NT2/D1 (cell line): ENCODE measurements around the gene CXCL14.

Experiments used
- DNase-seq: peaks from one replicate; pipeline ENCODE4 v3.0.0-alpha.2; 2011; ENCODE audit warnings: low read depth, low spot score
- H3K27me3 ChIP-seq: 2 replicates; pipeline ENCODE4 v1.6.0; 2011; ENCODE audit warnings: mild to moderate bottlenecking; ENCODE audit not compliant: insufficient read length, insufficient read depth
- H3K36me3 ChIP-seq: 2 replicates; pipeline ENCODE4 v1.6.1; 2011; ENCODE audit warnings: mild to moderate bottlenecking, low read length, mixed read lengths; ENCODE audit not compliant: insufficient read depth, insufficient read length
- H3K4me1 ChIP-seq: 2 replicates; pipeline ENCODE4 v1.5.1; 2011; ENCODE audit not compliant: insufficient read depth, insufficient read length
- H3K4me3 ChIP-seq: 2 replicates; pipeline ENCODE4 v1.5.1; 2011; ENCODE audit warnings: low read depth; ENCODE audit not compliant: insufficient read length
- H3K9ac ChIP-seq: 2 replicates; pipeline ENCODE4 v1.6.0; 2011; ENCODE audit warnings: low read depth; ENCODE audit not compliant: insufficient read length
- H3K9me3 ChIP-seq: 2 replicates; pipeline ENCODE4 v1.5.1; 2011; ENCODE audit warnings: mild to moderate bottlenecking, low read length; ENCODE audit not compliant: insufficient read depth
- SUZ12 ChIP-seq: IDR thresholded peaks from 2 replicates; pipeline ENCODE4 v1.6.1; 2011; ENCODE audit not compliant: insufficient read length, insufficient read depth; ENCODE audit errors: extremely low read depth
- YY1 ChIP-seq: IDR thresholded peaks from 2 replicates; pipeline ENCODE4 v1.6.1; 2011; ENCODE audit not compliant: insufficient read length, insufficient read depth
- ZNF274 ChIP-seq: IDR thresholded peaks from 2 replicates; pipeline ENCODE4 v1.6.1; 2011; ENCODE audit warnings: mild to moderate bottlenecking, low read depth, low read length

CXCL14 gene

DNA sequence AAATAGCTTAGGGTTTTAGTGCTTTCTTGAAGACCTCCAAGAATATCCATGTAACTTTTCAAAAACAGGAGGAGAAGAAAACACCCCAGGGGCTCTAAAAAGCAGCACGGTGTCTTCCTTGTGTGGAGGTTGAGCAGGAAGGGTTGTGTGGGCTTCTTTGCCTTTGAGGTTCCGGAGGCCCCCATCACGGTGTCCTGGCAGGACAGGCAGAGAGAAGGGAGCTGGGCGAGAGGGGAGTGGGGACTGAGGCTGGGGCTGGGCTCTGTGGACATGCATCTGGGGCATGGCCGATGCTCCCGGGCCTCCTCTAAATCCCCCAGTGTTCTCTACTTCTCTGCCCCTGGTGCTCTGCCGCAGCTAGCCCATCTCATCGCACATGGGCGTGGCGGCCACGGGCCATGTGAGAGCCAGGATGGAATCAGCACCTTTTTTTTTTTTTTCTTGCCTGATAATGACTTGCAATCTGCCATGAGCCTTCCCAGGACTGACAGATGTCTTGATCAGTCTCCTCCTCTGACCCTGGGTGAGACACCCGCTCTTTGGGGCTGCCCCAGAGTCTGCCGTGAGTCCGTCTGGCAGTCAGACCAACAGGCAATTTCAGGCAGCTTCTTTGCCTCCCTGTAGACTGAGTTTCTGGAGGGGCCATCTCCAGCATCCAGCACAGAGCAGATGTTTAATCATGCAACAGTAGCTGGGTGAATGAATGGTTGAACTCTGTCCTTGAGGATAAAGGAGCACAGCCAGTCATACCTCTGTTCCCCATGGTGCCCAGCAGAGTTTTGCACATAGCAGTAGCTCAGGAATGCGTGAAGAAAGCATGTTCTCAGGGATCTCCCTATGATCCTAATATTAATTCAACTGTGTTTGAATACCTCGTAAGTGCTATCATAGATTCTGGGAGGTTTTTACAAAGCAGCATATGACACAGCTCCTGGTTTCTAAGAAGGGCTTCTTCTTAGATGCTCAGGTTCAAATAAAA lies 12.1 kb downstream of the CXCL14 start:
- H3K9me3 ChIP-seq = no peaks in the 10 kb centered on the region
- DNase-seq = no peak
- no peak overlapping the region for H3K4me3 ChIP-seq
- H3K4me1 ChIP-seq = peaks cover 7% of the 10 kb centered on the region
- peaks cover 6% of the 10 kb centered on the region for H3K36me3 ChIP-seq
- TF ChIP-seq SUZ12 (no peak), YY1 (no peak), ZNF274 (no peak)
- H3K27me3 ChIP-seq = no peaks in the 10 kb centered on the region
- no peak overlapping the region for H3K9ac ChIP-seq

DNA sequence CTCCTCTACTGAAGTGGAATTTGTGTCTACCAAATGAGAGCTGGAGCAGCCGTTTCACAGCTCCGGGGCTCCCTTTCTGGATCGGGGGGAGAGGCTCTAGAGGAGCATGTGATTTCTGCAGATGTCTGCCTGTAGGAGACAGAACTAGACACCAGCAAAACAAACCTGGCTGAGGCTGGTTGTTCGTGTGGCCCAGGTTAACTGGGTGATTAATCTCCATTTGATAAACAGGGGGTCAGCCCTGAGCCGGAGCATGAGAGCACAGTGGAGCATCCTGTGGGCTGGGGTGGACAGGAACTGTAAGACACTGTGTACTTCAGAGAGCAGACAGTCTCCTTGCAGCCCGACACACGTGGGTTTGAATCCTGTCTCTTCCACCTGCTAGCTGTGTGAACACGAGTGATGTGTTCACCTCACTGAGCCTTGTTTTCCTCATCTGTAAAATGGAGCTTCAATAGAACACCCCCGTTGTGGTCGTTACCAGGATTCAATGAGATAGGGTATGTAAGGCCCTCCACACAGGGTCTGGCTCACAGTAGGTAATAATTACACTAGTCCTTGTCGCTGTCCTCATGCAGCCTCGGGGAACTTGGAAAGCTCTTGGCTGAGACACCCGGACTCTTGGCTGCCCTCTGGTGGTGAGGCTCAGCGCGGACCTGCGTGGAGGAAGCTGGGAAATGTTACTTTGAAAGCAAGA lies 12.9 kb downstream of the CXCL14 start:
- Histone ChIP-seq H3K9me3 (no peaks in the 10 kb centered on the region), H3K4me3 (no peak overlapping the region), H3K4me1 (peaks cover 7% of the 10 kb centered on the region), H3K27me3 (no peaks in the 10 kb centered on the region), H3K9ac (no peak overlapping the region), H3K36me3 (peaks cover under 1% of the 10 kb centered on the region)
- DNase-seq = no peak
- TF ChIP-seq ZNF274 = no peak
- no peak for TF ChIP-seq SUZ12
- no peak for TF ChIP-seq YY1

DNA sequence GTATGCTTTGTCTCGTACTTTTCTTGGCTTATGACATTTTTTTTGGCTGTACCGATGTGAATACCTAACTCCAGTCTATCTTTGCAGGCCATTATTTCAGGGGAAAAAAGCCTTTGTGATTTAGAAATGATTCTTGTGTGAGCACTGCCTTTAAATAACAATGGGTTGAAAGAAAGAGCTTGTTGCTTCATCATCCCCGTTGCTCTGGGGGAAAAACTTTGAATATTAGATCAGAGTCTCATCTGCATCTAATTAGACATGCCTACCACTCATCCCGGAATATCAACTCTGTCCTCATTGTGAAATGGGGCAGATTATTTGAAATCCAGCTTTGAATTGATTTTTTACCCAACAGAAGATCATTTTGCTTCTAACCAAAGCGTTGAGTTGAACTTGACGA lies 13.5 kb downstream of the CXCL14 start:
- no peaks in the 10 kb centered on the region for H3K27me3 ChIP-seq
- H3K9me3 ChIP-seq = no peaks in the 10 kb centered on the region
- H3K9ac ChIP-seq = no peak overlapping the region
- peaks cover 7% of the 10 kb centered on the region for H3K4me1 ChIP-seq
- no peak for DNase-seq
- no peak for TF ChIP-seq ZNF274
- no peak for TF ChIP-seq SUZ12
- no peak for TF ChIP-seq YY1
- no peaks in the 10 kb centered on the region for H3K36me3 ChIP-seq
- no peak overlapping the region for H3K4me3 ChIP-seq

DNA sequence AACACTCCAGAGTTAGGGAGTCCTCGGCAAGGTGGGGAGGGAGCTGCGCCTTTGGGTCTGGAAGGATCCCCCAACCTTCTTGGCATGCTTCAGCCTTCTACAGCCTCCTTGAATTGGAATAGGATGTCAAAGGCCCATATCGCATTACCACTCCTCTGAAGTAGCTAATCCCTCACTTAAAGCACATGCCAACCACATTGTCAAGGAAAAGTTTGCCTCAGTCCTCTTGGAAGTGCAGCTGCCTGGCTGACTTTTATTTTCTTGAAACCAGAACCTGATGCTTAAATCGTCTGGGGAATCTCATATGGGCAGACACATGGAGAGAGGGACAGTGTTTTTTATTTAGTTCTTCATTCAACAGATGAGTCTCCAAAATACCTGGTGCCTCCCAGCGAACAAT lies 14.5 kb downstream of the CXCL14 start:
- TF ChIP-seq SUZ12 (no peak), YY1 (no peak), ZNF274 (no peak)
- DNase-seq = no peak
- no peak overlapping the region for H3K9ac ChIP-seq
- peaks cover 4% of the 10 kb centered on the region for H3K4me1 ChIP-seq
- no peaks in the 10 kb centered on the region for H3K9me3 ChIP-seq
- no peaks in the 10 kb centered on the region for H3K27me3 ChIP-seq
- no peak overlapping the region for H3K4me3 ChIP-seq
- H3K36me3 ChIP-seq = no peaks in the 10 kb centered on the region

DNA sequence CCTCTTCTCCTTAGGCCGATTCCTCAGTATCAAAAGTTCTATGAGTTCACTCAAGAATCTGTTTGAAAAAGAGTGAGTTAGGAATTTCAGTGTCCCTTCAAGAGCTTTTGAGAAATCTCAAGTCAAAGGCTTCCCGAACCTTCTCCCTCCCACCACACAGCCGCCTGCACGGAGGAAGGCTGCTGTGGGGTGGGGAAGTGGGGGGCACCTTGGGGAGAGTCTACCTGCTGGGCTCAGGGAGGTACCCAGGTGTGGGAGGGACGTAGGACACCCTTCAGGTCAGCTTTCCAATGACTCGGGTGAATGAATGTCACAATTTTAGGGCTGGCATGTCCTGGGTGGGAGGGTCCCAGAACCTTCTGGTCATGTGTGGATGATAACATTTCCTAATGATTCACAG lies 17.5 kb downstream of the CXCL14 start:
- DNase-seq = no peak
- TF ChIP-seq ZNF274 (no peak), SUZ12 (no peak), YY1 (no peak)
- H3K9me3 ChIP-seq = no peaks in the 10 kb centered on the region
- H3K36me3 ChIP-seq = no peaks in the 10 kb centered on the region
- H3K27me3 ChIP-seq = peaks cover 6% of the 10 kb centered on the region
- no peak overlapping the region for H3K9ac ChIP-seq
- no peak overlapping the region for H3K4me3 ChIP-seq
- H3K4me1 ChIP-seq = no peaks in the 10 kb centered on the region

DNA sequence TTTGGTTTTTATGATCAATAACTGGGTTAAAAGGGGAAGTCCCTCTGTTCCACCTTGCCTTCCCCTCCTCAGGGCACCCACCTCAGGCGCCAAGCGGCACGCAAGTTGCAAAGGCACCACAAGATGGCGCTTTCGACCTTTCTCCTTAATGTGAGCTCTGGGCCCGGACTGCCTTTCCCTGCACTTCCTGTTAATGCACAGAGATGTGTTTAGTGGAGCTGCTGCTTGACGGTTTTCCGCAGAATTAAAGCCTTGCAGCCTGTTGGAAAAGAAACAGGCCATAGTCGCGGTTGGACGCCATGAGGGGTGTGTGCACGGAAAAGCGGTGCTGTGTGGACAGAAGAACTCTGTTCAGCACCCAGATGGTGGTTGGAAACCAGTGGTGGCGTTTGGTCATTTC lies 17.9 kb downstream of the CXCL14 start:
- TF ChIP-seq ZNF274 = no peak
- TF ChIP-seq YY1 = no peak
- no peak for TF ChIP-seq SUZ12

DNA sequence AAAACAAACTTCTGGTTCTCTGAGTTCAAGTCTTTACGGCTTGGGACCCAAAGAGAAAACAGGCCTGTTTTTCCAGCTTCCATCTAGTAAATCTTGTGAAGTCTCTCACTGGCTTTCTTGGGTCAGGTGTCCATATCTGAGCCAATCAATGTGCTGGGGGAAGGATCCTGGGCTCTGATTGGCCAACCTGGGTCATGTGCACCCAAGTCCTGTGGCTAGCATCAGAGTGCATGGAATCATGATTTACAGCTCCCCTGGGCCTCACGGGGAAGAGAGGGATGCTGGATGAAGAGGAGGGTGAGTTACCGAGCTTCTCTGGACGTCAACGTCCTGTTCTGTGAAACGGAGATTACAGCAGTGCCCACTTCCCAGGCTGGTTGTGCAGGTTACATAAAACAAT lies 19.4 kb downstream of the CXCL14 start:
- no peaks in the 10 kb centered on the region for H3K4me1 ChIP-seq
- DNase-seq = no peak
- H3K9me3 ChIP-seq = no peaks in the 10 kb centered on the region
- H3K36me3 ChIP-seq = no peaks in the 10 kb centered on the region
- H3K9ac ChIP-seq = no peak overlapping the region
- no peak overlapping the region for H3K4me3 ChIP-seq
- TF ChIP-seq SUZ12 (no peak), ZNF274 (no peak), YY1 (no peak)
- peaks cover 6% of the 10 kb centered on the region for H3K27me3 ChIP-seq

More for the DNA sequence above, 17.9 kb downstream of the CXCL14 start:
- Histone ChIP-seq H3K36me3 (no peaks in the 10 kb centered on the region), H3K27me3 (peaks cover 6% of the 10 kb centered on the region), H3K9ac (no peak overlapping the region), H3K9me3 (no peaks in the 10 kb centered on the region), H3K4me3 (no peak overlapping the region), H3K4me1 (no peaks in the 10 kb centered on the region)
- peak; percentile 71 for DNase-seq
